HCEC 1CT (cell line): ENCODE measurements around the gene MBOAT2.

Experiments
- DNase-seq: peaks from one replicate; pipeline ENCODE4 v3.0.0-alpha.2; 2017

The MBOAT2 gene

GRCh38 chr2:8805278-8806210 is 197.9 kb downstream of the MBOAT2 start:
- DNase-seq = no peak

- DNase-seq = peak; percentile 93
Measured at GRCh38 chr2:8803658-8804379, 199.7 kb downstream of the MBOAT2 start.

GRCh38 chr2:8802741-8803140 is 200.7 kb downstream of the MBOAT2 start:
- no peak for DNase-seq
